Adrenal gland (tissue), 12 donors: ENCODE data around the gene NFIC. TPM values are rescaled to one million over a fixed set of nuclear protein-coding genes. Genes with fewer than 3 reads are reported as not detected.
"Not testable (repeated sequence)": the region's sequence is repeated elsewhere in the genome, so short reads cannot be mapped to it uniquely, and the experiment has no call there.

ENCODE experiments used
- DNase-seq, 7 donors: peaks; one replicate each; pipeline ENCODE4 v3.0.0-alpha.2; 2019 to 2020
- H3K27ac ChIP-seq, 5 donors: fragments of 200-600 bp; sonication (generic) in 4 of 5; 1 replicate in 3 of 5; 2 replicates in 2 of 5; pipeline versions ENCODE4 v1.5.1 to v1.8.0; 2016 to 2020; ENCODE audit warnings: mild to moderate bottlenecking in 1 of 5
- H3K27me3 ChIP-seq: fragments of 200-600 bp; 2 replicates; pipeline ENCODE4 v1.8.0; 2021
- H3K36me3 ChIP-seq, 2 donors: fragments of 200-600 bp; replicated peaks in 1 of 2; 1 replicate in 1 of 2; 2 replicates in 1 of 2; pipeline versions ENCODE4 v1.5.1 to v1.8.0; 2018 to 2022
- H3K4me1 ChIP-seq, 2 donors: fragments of 200-600 bp; replicated peaks in 1 of 2; 1 replicate in 1 of 2; 2 replicates in 1 of 2; pipeline versions ENCODE4 v1.5.1 to v1.8.0; 2018 to 2021
- H3K4me3 ChIP-seq, 4 donors: fragments of 200-600 bp; sonication (generic) in 3 of 4; one replicate each; pipeline ENCODE4 v1.5.1; 2016 to 2018
- H3K9me3 ChIP-seq, 3 donors: fragments of 200-600 bp; sonication (generic) in 1 of 3; replicated peaks in 1 of 3; 1 replicate in 2 of 3; 2 replicates in 1 of 3; pipeline versions ENCODE4 v1.5.1 to v1.8.0; 2016 to 2021
- POLR2A ChIP-seq, 2 donors: fragments of 450-650 bp; IDR thresholded peaks; one replicate each; pipeline ENCODE4 v1.6.1; 2017; ENCODE audit warnings: antibody characterized with exemption in 2 of 2, mild to moderate bottlenecking in 2 of 2, moderate library complexity in 1 of 2
- WGBS, 4 donors: extraction: QIAGEN DNeasy Blood & Tissue Kit in 2 of 4; methylation state at CpG; one replicate each; pipeline versions ENCODE4 v1.1.5 to v1.1.7; 2013 to 2017; 5-methylcytosine and 5-hydroxymethylcytosine counted together
- intact Hi-C, 2 donors: fragments of 100-400 bp; cut with DNase I; formaldehyde crosslinking; loops; one replicate each; pipeline versions ENCODE4 v1.14.1 to v1.15.0; 2022 to 2023
- polyA plus RNA-seq, 3 donors: library from polyadenylated mRNA; stranded (reverse); fragments of 200-250 nt in 2 of 3; fragments of 350-450 nt in 1 of 3; fragmentation: Illumina TruSeq in 1 of 3; extraction: RNeasy Lipid Tissue Mini Kit (QIAGEN cat#74804) in 1 of 3; gene quantifications; one replicate each; pipeline ENCODE4 v1.2.3, GENCODE V29; 2013 to 2014
- total RNA-seq, 9 donors: library from RNA; depleted of rRNA in 4 of 9; stranded (reverse); fragments of >200 nt in 4 of 9; fragments of 120-200 nt in 1 of 9; fragmentation: NEBNext Ultra II Directional in 1 of 9; extraction: Animal tissue kit (Norgen Biotek cat#: 25700) in 1 of 9; gene quantifications; one replicate each; pipeline versions ENCODE4 v1.1.0 to v1.2.4, GENCODE V29; 2013 to 2023
- TF ChIP-seq, protein P1 (sequence below), 6 experiments: fragments of 450-650 bp in 4 of 6; fragments of 200-600 bp in 2 of 6; sonication (generic) in 1 of 6; IDR thresholded peaks; 1 replicate in 5 of 6; 2 replicates in 1 of 6; pipeline versions ENCODE4 v1.5.1 to v1.8.0; 2016 to 2021; ENCODE audit warnings: antibody characterized with exemption in 6 of 6, mild to moderate bottlenecking in 2 of 6, moderate library complexity in 1 of 6
- donor health status: healthy with polysubstance abuse.
- donor health status: Bipolar disorder and iron deficiency.
- donor health status: DM: yes; HTN: yes; CAD: no.
- donor health status: DM: no; HTN: no; CAD: no.
- donor health status: DM: no; HTN: no; CAD: no.
- donor health status: DM: yes; HTN: yes; CAD: no.

NFIC gene
- total and polyA plus RNA-seq, 12 donors, result 3.5 to 329 (median 171) TPM

DNA sequence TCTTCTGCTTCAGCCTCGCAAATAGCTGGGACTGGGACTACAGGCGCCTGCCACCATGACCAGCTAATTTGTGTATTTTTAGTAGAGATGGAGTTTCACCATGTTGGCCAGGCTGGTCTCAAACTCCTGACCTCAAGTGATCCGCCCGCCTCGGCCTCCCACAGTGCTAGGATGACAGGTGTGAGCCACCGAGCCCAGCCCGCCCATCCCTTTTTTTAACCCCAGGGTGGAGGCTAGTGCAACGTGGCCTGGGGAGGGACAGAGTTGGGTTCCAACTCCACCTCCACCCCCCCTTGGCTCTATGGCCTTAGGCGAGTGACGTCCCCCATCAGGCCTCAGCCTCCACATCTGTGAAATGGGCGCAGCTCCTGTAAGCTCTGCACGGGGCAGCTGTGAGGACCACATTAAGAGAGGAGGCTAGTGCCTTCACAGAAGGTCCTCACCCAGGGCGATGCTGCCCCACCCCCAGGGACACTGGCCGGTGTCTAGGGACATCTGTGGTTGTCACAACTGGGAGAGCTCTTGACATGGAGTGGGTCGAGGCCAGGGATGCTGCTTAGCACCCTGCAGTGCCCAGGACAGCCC lies 76.2 kb downstream of the NFIC start:
- peaks cover 0 to 71% of the 10 kb centered on the region in 2 donors for H3K36me3 ChIP-seq
- TF ChIP-seq, protein P1, sequence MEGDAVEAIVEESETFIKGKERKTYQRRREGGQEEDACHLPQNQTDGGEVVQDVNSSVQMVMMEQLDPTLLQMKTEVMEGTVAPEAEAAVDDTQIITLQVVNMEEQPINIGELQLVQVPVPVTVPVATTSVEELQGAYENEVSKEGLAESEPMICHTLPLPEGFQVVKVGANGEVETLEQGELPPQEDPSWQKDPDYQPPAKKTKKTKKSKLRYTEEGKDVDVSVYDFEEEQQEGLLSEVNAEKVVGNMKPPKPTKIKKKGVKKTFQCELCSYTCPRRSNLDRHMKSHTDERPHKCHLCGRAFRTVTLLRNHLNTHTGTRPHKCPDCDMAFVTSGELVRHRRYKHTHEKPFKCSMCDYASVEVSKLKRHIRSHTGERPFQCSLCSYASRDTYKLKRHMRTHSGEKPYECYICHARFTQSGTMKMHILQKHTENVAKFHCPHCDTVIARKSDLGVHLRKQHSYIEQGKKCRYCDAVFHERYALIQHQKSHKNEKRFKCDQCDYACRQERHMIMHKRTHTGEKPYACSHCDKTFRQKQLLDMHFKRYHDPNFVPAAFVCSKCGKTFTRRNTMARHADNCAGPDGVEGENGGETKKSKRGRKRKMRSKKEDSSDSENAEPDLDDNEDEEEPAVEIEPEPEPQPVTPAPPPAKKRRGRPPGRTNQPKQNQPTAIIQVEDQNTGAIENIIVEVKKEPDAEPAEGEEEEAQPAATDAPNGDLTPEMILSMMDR (IDR thresholded peaks at IDR 0.05), result no peak
- no peak for TF ChIP-seq POLR2A (IDR thresholded peaks at IDR 0.05)
- no peak for DNase-seq
- no peak overlapping the region for H3K4me3 ChIP-seq
- H3K27me3 ChIP-seq, result no peaks in the 10 kb centered on the region
- 83 to 98% (median 91%) methylated on average over 7 to 15 of the region's 15 CpGs for WGBS, 4 donors
- peak overlapping the region in 3 of 5 donors; percentile 47 to 77 (median 55) for H3K27ac ChIP-seq
- intact Hi-C loops, result no loop called here
- H3K9me3 ChIP-seq, result no peaks in the 10 kb centered on the region
- peaks cover 6 to 47% of the 10 kb centered on the region in 2 donors for H3K4me1 ChIP-seq

DNA sequence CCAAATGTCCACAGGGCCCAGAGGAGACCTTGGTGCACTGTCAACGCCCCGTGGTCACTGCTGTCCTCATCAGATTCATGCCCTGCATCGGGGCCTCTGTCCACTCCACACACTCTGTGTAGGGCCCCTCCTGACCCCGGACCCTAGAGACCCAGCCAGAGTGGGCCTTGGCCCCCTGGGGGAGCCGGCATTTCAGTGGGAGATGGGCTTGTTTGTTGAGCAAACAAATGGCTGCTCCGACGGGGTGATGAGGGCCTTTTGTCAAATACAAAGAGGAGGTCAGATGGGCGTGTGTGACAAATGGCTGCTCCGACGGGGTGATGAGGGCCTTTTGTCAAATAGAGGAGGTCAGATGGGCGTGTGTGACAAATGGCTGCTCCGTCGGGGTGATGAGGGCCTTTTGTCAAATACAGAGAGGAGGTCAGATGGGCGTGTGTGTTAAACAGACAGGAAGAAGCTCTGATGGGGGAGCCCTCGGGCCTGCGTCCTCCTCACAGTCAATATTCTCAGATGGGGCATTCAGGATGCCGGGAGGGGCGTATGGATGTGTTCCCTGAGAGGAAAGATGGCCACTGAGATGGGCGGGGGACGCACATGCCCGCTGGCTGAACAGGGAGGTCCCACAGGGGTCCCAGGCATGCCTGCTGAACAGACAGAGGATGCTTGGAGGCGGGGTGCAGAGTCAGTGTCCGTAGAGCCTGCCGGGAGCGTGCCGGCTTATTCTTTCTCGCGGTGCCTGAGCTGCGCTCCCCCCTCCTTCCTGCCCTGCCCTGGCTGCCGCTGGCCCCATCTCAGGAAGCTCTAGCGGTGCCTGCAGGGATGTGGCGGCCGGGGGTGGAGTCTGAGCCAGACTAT lies 77.7 kb downstream of the NFIC start:
- H3K36me3 ChIP-seq, result peaks cover 0 to 70% of the 10 kb centered on the region in 2 donors
- H3K9me3 ChIP-seq, result no peaks in the 10 kb centered on the region
- peak in 5 of 7 donors; percentile 54 to 88 (median 62) for DNase-seq
- H3K4me1 ChIP-seq, result peaks cover 6 to 47% of the 10 kb centered on the region in 2 donors
- H3K27ac ChIP-seq, result peak overlapping the region in 4 of 5 donors; percentile 24 to 79 (median 62)
- 36 to 45% (median 41%) methylated on average over 23 to 33 of the region's 33 CpGs for WGBS, 4 donors
- TF ChIP-seq POLR2A (IDR thresholded peaks at IDR 0.05), result no peak
- TF ChIP-seq, protein P1 (IDR thresholded peaks at IDR 0.05), result peak in 1 of 6 experiments; percentile 24
- intact Hi-C loops, result no loop called here
- no peaks in the 10 kb centered on the region for H3K27me3 ChIP-seq
- H3K4me3 ChIP-seq, result no peak overlapping the region

DNA sequence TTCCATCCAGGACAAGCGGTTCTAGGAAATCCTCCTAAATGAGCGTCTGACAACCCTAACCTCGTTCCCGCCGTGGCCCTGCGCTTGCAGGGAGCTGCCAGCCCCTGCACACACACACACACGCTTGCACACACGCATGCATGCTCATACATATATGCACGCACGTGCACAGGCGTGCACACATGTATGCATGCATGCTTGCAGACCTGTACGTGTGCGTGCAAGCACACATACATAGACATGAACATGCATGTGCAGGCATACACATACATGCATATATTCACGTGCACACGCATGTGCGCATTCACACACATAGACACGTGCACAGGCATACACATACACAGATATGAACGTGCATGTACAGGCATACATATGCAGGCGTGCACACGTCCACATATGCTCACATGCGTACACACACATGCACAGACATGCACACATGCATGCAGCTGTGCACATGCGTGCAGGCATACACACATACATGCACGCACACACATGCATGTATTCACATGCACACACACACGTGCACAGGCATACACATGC lies 78.4 kb downstream of the NFIC start:
- DNase-seq, result no peak
- no peak for TF ChIP-seq POLR2A (IDR thresholded peaks at IDR 0.05)
- TF ChIP-seq, protein P1 (IDR thresholded peaks at IDR 0.05), result no peak
- Histone ChIP-seq H3K4me1 (peaks cover 6 to 47% of the 10 kb centered on the region in 2 donors), H3K27ac (peak overlapping the region in 2 of 5 donors; percentile 37 to 62), H3K27me3 (no peaks in the 10 kb centered on the region), H3K36me3 (peaks cover 0 to 76% of the 10 kb centered on the region in 2 donors), H3K9me3 (no peaks in the 10 kb centered on the region), H3K4me3 (no peak overlapping the region)
- intact Hi-C loops, result no loop called here
- 63 to 81% (median 67%) methylated on average over 17 to 24 of the region's 24 CpGs for WGBS, 4 donors

DNA sequence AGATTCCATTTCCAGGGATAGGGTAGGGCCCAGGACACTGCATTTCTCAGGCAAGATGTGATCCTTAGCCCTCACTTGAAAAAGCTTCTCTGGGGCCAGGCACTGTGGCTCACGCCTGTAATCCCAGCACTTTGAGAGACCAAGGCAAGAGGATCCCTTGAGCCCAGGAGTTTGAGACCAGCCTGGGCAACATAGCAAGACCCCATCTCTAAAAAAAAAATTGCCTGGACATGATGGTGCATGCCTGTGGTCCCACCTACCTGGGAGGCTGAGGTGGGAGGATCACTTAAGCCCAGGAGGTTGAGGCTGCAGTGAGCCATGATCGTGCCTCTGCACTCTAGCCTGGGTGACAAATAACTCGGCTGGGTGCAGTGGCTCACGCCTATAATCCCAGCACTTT lies 80.3 kb downstream of the NFIC start:
- H3K9me3 ChIP-seq, DNase-seq, H3K27me3 ChIP-seq, intact Hi-C loops, H3K4me3 ChIP-seq: not testable (repeated sequence)
- 84 to 100% (median 92%) methylated on average over 2 to 4 of the region's 4 CpGs for WGBS, 4 donors
- Histone ChIP-seq H3K36me3 (peaks cover 0 to 74% of the 10 kb centered on the region in 2 donors), H3K4me1 (peaks cover 12 to 44% of the 10 kb centered on the region in 2 donors), H3K27ac (peak overlapping the region in 2 of 5 donors; percentile 17 to 62)
